Activated CD4-positive, alpha-beta memory T cell treated with anti-CD3 and anti-CD28 coated beads for 36 hours (primary cell): ENCODE results near the gene CYB5R4. TPM values are rescaled to one million over a fixed set of nuclear protein-coding genes. Genes with fewer than 3 reads are reported as not detected.

Experiments
- CTCF ChIA-PET: fragments of 350-600 bp; sonication (Branson Sonifier 250); formaldehyde crosslinking; loops from one replicate; lab custom pipeline; 2021; ENCODE audit warnings: antibody characterized with exemption, inconsistent platforms; lab: Charles Lee
- POLR2A ChIA-PET: fragments of 350-600 bp; sonication (Branson Sonifier 250); formaldehyde crosslinking; loops from one replicate; lab custom pipeline; 2021; ENCODE audit warnings: antibody characterized with exemption; lab: Charles Lee
- DNase-seq: peaks from one replicate; pipeline ENCODE4 v3.0.0-alpha.2; 2020
- H3K27ac Mint-ChIP-seq: one replicate; pipeline ENCODE4 v1.8.0; 2021; ENCODE audit warnings: mixed read lengths
- H3K27me3 Mint-ChIP-seq: one replicate; pipeline ENCODE4 v1.8.0; 2021; ENCODE audit warnings: mixed read lengths
- H3K36me3 Mint-ChIP-seq: one replicate; pipeline ENCODE4 v1.8.0; 2021; ENCODE audit warnings: mixed read lengths
- H3K4me1 Mint-ChIP-seq: one replicate; pipeline ENCODE4 v1.8.0; 2021; ENCODE audit warnings: low read depth, mixed read lengths
- H3K4me3 Mint-ChIP-seq: one replicate; pipeline ENCODE4 v1.8.0; 2021; ENCODE audit warnings: mild to moderate bottlenecking, mixed read lengths
- H3K9me3 Mint-ChIP-seq: one replicate; pipeline ENCODE4 v1.8.0; 2021; ENCODE audit warnings: mixed read lengths
- intact Hi-C: fragments of 100-400 bp; cut with micrococcal nuclease; formaldehyde crosslinking; loops from one replicate; pipeline ENCODE4 v1.15.1; 2023
- total RNA-seq, 2 experiments: library from RNA; stranded (reverse); gene quantifications; one replicate each; pipeline ENCODE4 v1.2.3, GENCODE V29; 2021

The CYB5R4 gene
- total RNA-seq, 2 experiments from 2014 or later = 26.2 to 29.8 TPM

DNA sequence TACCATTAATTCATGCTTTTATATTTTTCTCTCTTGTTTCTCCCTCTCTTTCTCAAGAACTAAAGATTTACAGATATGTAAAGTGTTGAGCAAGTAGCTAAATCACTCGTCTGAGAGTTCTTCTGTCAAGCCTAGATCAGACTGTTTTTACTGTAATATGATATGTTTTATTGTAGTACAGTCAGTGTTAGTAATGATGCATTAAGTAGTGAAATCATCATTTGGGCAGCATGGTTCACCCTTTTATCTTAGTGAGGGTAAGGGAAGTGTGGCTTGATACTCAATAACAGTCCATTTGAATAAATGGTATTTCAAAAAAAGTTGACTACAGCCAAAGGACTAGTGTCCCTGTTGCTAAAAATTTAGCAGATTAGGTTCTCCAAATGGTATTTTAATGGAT is 9.2 kb downstream of the CYB5R4 start:
- Mint-ChIP-seq H3K27ac (no peak overlapping the region), H3K4me3 (no peak overlapping the region)
- intact Hi-C loops = no loop called here

DNA sequence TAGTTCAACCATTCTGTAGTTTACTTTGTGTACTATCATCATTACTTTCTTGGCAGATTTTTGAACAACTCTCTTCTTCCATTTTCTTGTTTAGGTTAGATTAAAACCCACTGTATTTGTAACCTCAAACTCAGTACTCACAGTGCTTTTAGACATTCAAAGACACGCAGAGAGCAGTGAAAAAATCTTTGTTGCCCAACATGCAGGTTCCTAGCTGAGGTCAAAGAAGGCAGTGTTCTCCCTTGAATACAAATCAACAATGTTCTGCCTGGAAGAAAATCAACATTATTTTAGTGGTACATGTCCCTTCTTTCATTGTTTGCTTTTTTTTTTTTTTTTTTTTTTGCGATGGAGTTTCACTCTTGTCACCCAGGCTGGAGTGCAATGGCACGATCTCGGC is 11.2 kb downstream of the CYB5R4 start:
- CTCF ChIA-PET = no interaction called here
- H3K4me3 Mint-ChIP-seq = no peak overlapping the region
- POLR2A ChIA-PET = no interaction called here
- H3K27me3 Mint-ChIP-seq = no peaks in the 10 kb centered on the region
- DNase-seq = no peak
- peaks cover 19% of the 10 kb centered on the region for H3K4me1 Mint-ChIP-seq
- intact Hi-C loops = no loop called here
- H3K36me3 Mint-ChIP-seq = peaks cover 32% of the 10 kb centered on the region
- H3K27ac Mint-ChIP-seq = no peak overlapping the region
- peaks cover 12% of the 10 kb centered on the region for H3K9me3 Mint-ChIP-seq

More for the DNA sequence above, 9.2 kb downstream of the CYB5R4 start:
- H3K9me3 Mint-ChIP-seq = peaks cover 12% of the 10 kb centered on the region
- peaks cover 15% of the 10 kb centered on the region for H3K4me1 Mint-ChIP-seq
- H3K36me3 Mint-ChIP-seq = peaks cover 48% of the 10 kb centered on the region
- POLR2A ChIA-PET = no interaction called here
- CTCF ChIA-PET = interaction anchor here (1.6 kb wide), 1 partner anchor 9 kb away, joined by 6 read pairs; the partner anchor contains the start of gene CYB5R4
- no peak for DNase-seq
- H3K27me3 Mint-ChIP-seq = no peaks in the 10 kb centered on the region

DNA sequence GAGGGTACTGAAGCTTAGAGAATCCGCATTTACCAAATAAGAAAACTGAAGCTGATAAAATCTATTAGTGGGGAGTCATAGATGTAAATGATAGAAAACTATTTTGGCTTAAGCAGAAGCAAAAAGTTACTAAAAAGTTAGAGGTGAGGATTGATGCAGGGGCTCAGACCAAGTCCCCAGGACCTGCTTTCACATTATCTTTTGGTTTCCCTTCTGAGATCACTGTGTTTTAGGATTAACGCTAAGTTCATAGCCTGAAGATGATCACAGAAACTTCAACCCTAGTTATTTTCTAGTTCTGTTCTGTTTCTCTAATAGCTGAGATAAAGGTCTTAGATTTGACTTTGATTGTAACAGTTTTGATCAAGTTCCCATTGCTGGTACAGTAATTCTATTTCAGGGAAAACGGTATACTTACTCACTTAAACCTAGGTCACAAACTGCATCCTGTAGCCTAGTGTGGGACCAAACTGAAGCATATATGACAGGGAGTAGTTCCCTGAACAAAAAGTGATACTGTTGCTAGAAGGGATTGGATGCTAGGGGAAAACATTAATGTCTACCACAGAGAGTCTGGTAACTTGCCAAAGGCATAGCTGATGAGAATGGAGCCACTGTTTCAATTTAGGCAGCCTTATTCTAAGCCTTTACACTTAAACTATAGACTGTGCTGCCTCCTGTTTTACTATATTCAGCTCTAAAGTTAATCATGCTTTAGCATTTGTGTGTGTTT is 13.1 kb downstream of the CYB5R4 start:
- no peak for DNase-seq
- Mint-ChIP-seq H3K27me3 (no peaks in the 10 kb centered on the region), H3K4me3 (no peak overlapping the region), H3K4me1 (peaks cover 28% of the 10 kb centered on the region), H3K9me3 (peaks cover 4% of the 10 kb centered on the region), H3K36me3 (peaks cover 15% of the 10 kb centered on the region), H3K27ac (no peak overlapping the region)
- ChIA-PET CTCF (interaction anchor here (1.6 kb wide), 1 partner anchor 348 kb away, joined by 4 read pairs; no protein-coding TSS in a partner anchor), POLR2A (no interaction called here)
- intact Hi-C loops = no loop called here

DNA sequence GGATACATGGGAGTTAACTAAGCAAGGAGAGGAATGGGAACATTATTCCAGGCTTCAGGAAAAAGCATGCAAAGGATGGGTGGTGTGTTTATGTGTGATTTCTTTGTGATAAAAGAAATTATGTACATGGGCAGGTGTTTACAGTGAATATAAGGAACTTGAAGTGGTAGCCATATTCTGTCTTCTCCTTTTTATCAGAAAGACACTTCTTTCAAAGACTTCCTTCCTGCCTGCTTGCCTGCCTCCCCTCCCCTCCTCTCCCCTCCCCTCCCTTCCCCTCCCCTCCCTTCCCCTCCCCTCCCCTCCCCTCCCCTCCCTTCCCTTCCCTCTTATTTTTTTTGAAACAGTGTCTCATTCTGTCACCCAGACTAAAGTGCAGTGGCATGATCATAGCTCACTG is 14.4 kb downstream of the CYB5R4 start:
- Mint-ChIP-seq H3K9me3 (no peaks in the 10 kb centered on the region), H3K27ac (no peak overlapping the region), H3K4me1 (peaks cover 37% of the 10 kb centered on the region), H3K4me3 (no peak overlapping the region), H3K27me3 (no peaks in the 10 kb centered on the region), H3K36me3 (peaks cover 2% of the 10 kb centered on the region)
- intact Hi-C loops = no loop called here
- DNase-seq = no peak
- POLR2A ChIA-PET = no interaction called here
- CTCF ChIA-PET = interaction anchor here (1.6 kb wide), 1 partner anchor 346 kb away, joined by 4 read pairs; no protein-coding TSS in a partner anchor

DNA sequence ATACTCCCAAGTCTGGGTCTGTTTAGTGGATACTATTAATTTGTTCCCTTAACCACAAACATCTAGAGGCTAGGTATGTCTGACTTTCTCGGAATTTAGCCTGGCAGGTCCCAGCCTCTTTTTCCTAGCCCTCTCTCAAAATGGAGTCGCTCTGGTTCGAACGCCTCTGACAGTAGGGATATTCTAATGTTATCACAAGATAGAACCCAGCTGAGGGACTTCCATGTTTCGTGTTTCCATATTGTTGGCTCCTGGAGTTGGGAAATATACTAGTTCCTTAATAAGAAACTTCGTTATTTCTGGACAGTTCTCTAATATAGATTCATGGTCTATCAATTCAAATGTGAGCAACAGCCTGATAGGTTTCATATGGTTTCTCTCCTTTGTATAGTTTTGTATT is 16.4 kb downstream of the CYB5R4 start:
- H3K36me3 Mint-ChIP-seq = no peaks in the 10 kb centered on the region
- no peaks in the 10 kb centered on the region for H3K9me3 Mint-ChIP-seq
- no peak overlapping the region for H3K4me3 Mint-ChIP-seq
- H3K4me1 Mint-ChIP-seq = peaks cover 48% of the 10 kb centered on the region
- CTCF ChIA-PET = interaction anchor here (1.2 kb wide), 1 partner anchor 352 kb away, joined by 3 read pairs; the partner anchor contains the start of gene CEP162
- intact Hi-C loops = no loop called here
- no peaks in the 10 kb centered on the region for H3K27me3 Mint-ChIP-seq
- no peak for DNase-seq
- H3K27ac Mint-ChIP-seq = no peak overlapping the region
- POLR2A ChIA-PET = no interaction called here

DNA sequence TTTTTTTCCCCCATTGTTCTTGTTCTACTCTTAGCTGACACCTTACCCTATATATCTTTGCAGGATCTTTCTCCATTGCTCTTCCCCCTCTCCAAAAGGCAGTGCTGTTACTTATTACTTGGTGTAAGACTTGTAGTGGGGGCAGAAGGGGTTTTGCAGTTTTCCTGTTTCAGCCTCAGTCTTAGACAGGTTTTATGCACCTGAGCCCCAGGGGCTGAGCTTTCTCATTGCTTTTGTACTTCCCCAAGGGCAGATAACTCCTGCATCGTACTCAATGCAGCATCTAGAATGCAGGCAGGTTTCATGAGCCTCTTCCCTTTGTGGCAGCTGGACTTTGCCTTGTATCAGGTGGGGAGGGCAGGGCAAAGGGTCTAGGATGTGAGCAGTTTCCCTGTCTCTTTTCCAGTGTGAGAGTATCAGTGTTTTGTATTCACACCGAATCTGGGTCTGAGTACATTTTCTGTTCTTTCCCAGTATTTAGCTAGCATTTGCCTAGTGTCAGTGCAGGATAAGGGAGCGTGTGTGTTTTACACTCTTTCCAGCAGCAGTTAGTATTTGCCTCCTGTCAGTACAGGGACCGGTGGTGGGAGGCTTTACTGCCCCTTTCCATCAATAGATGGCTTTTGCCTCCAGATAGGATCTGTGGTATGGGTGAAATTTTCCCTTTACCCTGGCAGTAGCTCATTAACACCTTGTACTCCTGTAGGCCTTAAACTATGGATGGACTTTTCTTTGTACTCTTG is 19.6 kb downstream of the CYB5R4 start:
- POLR2A ChIA-PET = no interaction called here

DNA sequence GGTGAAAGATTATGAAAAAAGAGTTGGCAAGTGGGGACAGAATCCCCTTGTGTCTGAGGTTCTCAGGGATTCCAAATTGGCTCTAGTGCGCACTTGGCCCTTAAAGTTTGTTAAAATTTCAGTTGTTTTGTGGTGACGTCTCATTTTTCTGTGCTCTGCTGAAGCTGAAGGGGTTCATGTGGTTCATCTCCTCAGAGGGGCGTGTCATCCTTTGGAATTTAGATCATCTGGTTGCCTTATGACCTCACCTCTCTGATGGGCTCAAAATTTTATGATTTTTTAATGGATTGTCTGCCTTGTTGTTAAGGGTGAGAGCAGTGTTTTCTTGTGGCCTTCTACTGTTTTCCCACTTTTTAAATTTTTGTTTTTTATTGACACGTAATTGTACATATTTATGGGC is 20.3 kb downstream of the CYB5R4 start:
- no peak for DNase-seq
- H3K27ac Mint-ChIP-seq = no peak overlapping the region
- peaks cover 38% of the 10 kb centered on the region for H3K4me1 Mint-ChIP-seq
- H3K36me3 Mint-ChIP-seq = no peaks in the 10 kb centered on the region
- ChIA-PET CTCF (interaction anchor here (1.0 kb wide), 1 partner anchor 19 kb away, joined by 3 read pairs; no protein-coding TSS in a partner anchor), POLR2A (no interaction called here)
- H3K4me3 Mint-ChIP-seq = no peak overlapping the region
- H3K27me3 Mint-ChIP-seq = no peaks in the 10 kb centered on the region
- intact Hi-C loops = loop anchor here (10.0 kb wide), 1 partner anchor 895 kb away; no protein-coding TSS in a partner anchor
- no peaks in the 10 kb centered on the region for H3K9me3 Mint-ChIP-seq

More for the DNA sequence above, 19.6 kb downstream of the CYB5R4 start:
- no peak for DNase-seq
- no peak overlapping the region for H3K4me3 Mint-ChIP-seq
- CTCF ChIA-PET = no interaction called here
- no peak overlapping the region for H3K27ac Mint-ChIP-seq
- peaks cover 38% of the 10 kb centered on the region for H3K4me1 Mint-ChIP-seq
- no peaks in the 10 kb centered on the region for H3K27me3 Mint-ChIP-seq
- H3K36me3 Mint-ChIP-seq = no peaks in the 10 kb centered on the region
- H3K9me3 Mint-ChIP-seq = no peaks in the 10 kb centered on the region
- intact Hi-C loops = no loop called here

DNA sequence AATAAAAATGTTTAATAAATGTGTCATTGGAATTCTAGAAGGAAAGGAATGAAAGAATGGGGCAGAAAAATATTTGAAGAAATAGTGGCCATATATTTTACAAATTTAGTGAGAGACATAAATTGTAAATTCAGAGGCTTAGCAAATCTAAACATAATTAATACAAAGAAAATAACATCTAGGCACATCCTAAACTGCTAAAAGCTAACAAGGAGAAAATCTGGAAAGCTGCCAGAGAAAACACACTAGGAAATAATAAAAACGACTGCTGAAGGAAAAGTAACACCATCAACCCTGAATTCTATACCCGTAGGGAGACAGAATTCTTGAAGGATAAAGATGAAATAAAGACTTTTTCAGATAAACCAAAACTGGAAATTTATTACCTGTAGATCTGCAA is 23.8 kb downstream of the CYB5R4 start:
- ChIA-PET POLR2A (no interaction called here), CTCF (interaction anchor here (0.9 kb wide), 1 partner anchor 344 kb away, joined by 3 read pairs; the partner anchor contains the start of gene CEP162)
- no peaks in the 10 kb centered on the region for H3K9me3 Mint-ChIP-seq
- H3K27me3 Mint-ChIP-seq = no peaks in the 10 kb centered on the region
- H3K4me1 Mint-ChIP-seq = peaks cover 23% of the 10 kb centered on the region
- no peak overlapping the region for H3K4me3 Mint-ChIP-seq
- no peak overlapping the region for H3K27ac Mint-ChIP-seq
- intact Hi-C loops = loop anchor here (10.0 kb wide), 1 partner anchor 892 kb away; no protein-coding TSS in a partner anchor
- DNase-seq = no peak
- no peaks in the 10 kb centered on the region for H3K36me3 Mint-ChIP-seq

DNA sequence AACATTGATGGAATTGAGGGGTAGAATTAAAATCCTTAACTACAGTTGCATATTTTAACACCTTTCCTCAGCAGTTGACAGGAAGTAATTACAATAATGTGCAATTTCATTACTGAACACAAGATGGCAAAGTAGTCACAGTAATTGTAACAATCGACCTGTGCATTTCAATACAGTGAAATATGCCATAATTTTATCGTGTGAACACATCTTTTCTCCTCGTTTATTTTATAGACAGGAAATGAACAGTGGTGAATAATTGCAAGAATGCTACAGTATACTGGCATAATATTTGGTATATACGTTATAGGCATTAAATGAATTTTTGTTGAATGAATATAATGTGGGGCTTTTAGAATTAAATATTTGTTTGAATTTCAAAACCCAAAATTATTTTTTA is 25.0 kb downstream of the CYB5R4 start:
- Mint-ChIP-seq H3K36me3 (no peaks in the 10 kb centered on the region), H3K4me3 (no peak overlapping the region), H3K4me1 (peaks cover 14% of the 10 kb centered on the region), H3K27me3 (no peaks in the 10 kb centered on the region), H3K9me3 (no peaks in the 10 kb centered on the region), H3K27ac (no peak overlapping the region)
- CTCF ChIA-PET = interaction anchor here (0.8 to 1.2 kb wide), 7 partner anchors 23 to 1437 kb away, joined by 3 to 12 read pairs (median 3); partner anchors contain the start of genes CEP162 and CYB5R4
- intact Hi-C loops = loop anchor here (1.0 to 10.0 kb wide), 3 partner anchors 336 to 890 kb away; no protein-coding TSS in a partner anchor
- POLR2A ChIA-PET = no interaction called here
- DNase-seq = no peak

DNA sequence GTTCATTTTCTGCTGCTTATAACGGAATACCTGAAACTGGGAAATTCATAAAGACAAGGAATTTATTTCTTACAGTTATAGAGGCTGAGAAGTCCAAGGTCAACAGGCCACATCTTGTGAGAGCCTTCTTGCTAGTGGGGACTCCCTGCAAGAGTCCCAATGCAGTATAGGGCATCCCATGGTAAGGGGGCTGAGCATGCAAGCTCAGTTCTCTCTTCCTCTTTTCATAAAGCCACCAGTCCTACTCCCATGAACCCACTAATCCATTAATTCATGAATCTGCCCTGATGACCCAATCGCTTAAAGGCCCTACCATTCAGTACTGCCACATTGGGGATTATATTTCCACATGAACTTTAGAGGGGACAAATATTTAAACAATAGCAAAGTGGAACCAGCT is 26.5 kb downstream of the CYB5R4 start:
- intact Hi-C loops = loop anchor here (10.0 kb wide), 1 partner anchor 889 kb away; no protein-coding TSS in a partner anchor
- Mint-ChIP-seq H3K27ac (no peak overlapping the region), H3K27me3 (no peaks in the 10 kb centered on the region), H3K4me1 (peaks cover 7% of the 10 kb centered on the region), H3K4me3 (no peak overlapping the region), H3K9me3 (no peaks in the 10 kb centered on the region), H3K36me3 (peaks cover 2% of the 10 kb centered on the region)
- POLR2A ChIA-PET = no interaction called here
- CTCF ChIA-PET = interaction anchor here (0.6 to 1.0 kb wide), 3 partner anchors 51 to 342 kb away, joined by 3 to 4 read pairs (median 3); no protein-coding TSS in a partner anchor
- DNase-seq = no peak

DNA sequence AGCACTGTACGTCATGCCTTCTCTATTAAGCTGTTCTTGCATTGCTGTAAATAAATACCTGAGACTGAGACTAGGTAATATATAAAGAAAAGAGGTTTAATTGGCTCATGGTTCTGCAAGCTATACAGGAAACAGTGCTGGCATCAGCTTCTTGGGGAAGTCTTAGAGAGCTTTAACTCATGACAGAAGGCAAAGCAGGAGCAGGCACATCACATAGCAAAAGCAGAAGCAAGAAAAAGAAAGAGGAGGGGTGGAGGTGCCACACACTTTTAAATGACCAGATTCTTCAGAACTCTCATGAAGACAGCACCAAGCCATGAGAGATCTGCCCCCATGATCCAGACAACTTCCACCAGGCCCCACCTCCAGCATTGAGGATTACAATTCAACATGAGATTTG is 30.1 kb downstream of the CYB5R4 start:
- no peaks in the 10 kb centered on the region for H3K27me3 Mint-ChIP-seq
- ChIA-PET CTCF (interaction anchor here (2.3 kb wide), 1 partner anchor 338 kb away, joined by 9 read pairs; the partner anchor contains the start of gene CEP162), POLR2A (no interaction called here)
- DNase-seq = no peak
- intact Hi-C loops = loop anchor here (10.0 kb wide), 1 partner anchor 885 kb away; no protein-coding TSS in a partner anchor
- no peaks in the 10 kb centered on the region for H3K9me3 Mint-ChIP-seq
- peaks cover 8% of the 10 kb centered on the region for H3K36me3 Mint-ChIP-seq
- H3K4me3 Mint-ChIP-seq = no peak overlapping the region
- peaks cover 2% of the 10 kb centered on the region for H3K4me1 Mint-ChIP-seq
- H3K27ac Mint-ChIP-seq = no peak overlapping the region

DNA sequence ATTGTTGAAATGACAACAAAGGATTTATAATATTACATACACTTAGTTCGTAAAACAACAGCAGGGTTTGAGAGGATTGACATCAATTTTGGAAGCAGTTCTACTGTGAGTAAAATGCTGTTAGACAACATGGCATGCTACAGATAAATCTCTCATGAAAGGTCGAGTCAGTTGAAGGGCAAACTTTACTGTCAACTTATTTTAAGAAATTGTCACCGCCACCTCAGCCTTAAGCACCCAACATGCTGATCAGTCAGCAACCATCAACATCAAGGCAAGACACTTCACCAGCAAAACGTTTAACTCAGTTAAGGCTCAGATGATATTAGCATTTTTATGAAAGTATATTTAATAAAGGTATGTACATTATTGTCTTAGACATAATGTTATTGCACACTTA is 31.0 kb downstream of the CYB5R4 start:
- no peak for DNase-seq
- no peaks in the 10 kb centered on the region for H3K9me3 Mint-ChIP-seq
- intact Hi-C loops = no loop called here
- peaks cover 16% of the 10 kb centered on the region for H3K36me3 Mint-ChIP-seq
- CTCF ChIA-PET = interaction anchor here (2.3 kb wide), 1 partner anchor 337 kb away, joined by 9 read pairs; the partner anchor contains the start of gene CEP162
- H3K4me1 Mint-ChIP-seq = peaks cover 2% of the 10 kb centered on the region
- no peak overlapping the region for H3K27ac Mint-ChIP-seq
- no peak overlapping the region for H3K4me3 Mint-ChIP-seq
- POLR2A ChIA-PET = no interaction called here
- no peaks in the 10 kb centered on the region for H3K27me3 Mint-ChIP-seq
